HG02885 (cell line): Measurements from ENCODE around the gene KRT3.

ENCODE experiments used
- ATAC-seq: cut with Tn5 transposase; IDR thresholded peaks from one replicate; pipeline ENCODE4 v1.9.1; 2021; ENCODE audit warnings: mild to moderate bottlenecking; ENCODE audit not compliant: unreplicated experiment, poor library complexity

The KRT3 gene

GRCh38 chr12:52815161-52815560, 19.2 kb upstream of the KRT3 start:
- no peak for ATAC-seq

- no peak for ATAC-seq
These were observed 18.8 kb upstream of the KRT3 start for GRCh38 chr12:52814710-52815155.

GRCh38 chr12:52813885-52814709, 18.2 kb upstream of the KRT3 start, which contains the start of gene KRT4:
Gene KRT4, minus strand, starts transcription at chr12:52814116. Its CDS starts 58 bp downstream, at chr12:52814058.
- no peak for ATAC-seq

GRCh38 chr12:52813203-52813819, 17.4 kb upstream of the KRT3 start:
- ATAC-seq: no peak

- ATAC-seq: no peak
These were observed 16.8 kb upstream of the KRT3 start for GRCh38 chr12:52812749-52813148.

DNA sequence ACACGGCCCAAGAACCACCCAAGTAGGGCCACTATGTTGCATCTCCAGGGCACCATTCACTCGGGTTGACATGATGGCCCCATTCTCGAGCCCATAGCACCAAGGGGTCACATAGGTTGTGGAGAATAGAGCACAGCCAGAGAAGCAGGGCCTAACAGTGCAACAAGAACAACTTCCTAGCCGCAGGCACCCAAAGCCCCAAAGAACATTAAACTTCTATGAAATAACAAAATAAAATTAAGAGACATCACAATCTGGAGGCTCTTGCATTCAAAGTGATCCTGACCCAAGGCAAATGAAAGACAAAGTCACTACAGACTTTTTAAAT, 16.1 kb upstream of the KRT3 start:
- no peak for ATAC-seq

- ATAC-seq: no peak
These were observed 15.5 kb upstream of the KRT3 start for GRCh38 chr12:52811191-52812072.

DNA sequence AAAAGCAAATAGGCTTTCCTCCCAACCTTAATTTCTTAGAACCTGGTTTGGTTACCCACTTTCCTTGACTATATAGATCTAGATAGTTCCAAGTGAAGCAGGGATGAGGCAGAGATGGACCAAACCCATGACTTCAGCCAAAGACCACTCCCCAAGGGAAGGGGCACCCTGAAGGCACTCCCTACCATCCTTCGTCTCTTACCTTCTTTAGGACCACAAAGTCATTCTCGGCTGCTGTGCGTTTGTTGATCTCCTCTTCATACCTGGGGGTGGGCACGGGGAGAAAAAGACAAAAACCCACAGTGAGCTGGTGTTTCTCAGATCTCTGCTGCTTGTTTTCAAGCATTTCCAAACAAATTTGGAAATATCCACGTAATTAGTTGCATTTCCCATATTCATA, 14.6 kb upstream of the KRT3 start:
- no peak for ATAC-seq

DNA sequence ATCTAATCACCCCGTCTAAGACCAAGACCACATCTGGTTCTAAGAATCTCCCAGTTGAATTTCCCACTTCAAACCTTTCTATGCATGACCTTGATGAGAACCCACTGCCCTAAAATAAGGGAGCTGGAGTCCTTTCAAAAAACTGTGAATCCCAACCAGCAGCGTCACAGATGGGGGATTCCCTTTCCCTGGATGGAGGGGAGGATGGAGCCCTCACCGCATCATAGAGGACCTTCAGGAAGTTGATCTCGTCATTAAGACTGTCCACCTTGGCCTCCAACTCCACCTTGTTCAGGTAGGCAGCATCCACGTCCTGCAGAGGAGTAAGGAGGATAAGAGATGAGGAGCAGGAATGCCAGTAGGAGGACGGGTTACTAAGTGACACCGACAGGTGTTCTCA, 13.2 kb upstream of the KRT3 start:
- no peak for ATAC-seq

- no peak for ATAC-seq
These were observed 12.8 kb upstream of the KRT3 start for GRCh38 chr12:52808573-52809160.

DNA sequence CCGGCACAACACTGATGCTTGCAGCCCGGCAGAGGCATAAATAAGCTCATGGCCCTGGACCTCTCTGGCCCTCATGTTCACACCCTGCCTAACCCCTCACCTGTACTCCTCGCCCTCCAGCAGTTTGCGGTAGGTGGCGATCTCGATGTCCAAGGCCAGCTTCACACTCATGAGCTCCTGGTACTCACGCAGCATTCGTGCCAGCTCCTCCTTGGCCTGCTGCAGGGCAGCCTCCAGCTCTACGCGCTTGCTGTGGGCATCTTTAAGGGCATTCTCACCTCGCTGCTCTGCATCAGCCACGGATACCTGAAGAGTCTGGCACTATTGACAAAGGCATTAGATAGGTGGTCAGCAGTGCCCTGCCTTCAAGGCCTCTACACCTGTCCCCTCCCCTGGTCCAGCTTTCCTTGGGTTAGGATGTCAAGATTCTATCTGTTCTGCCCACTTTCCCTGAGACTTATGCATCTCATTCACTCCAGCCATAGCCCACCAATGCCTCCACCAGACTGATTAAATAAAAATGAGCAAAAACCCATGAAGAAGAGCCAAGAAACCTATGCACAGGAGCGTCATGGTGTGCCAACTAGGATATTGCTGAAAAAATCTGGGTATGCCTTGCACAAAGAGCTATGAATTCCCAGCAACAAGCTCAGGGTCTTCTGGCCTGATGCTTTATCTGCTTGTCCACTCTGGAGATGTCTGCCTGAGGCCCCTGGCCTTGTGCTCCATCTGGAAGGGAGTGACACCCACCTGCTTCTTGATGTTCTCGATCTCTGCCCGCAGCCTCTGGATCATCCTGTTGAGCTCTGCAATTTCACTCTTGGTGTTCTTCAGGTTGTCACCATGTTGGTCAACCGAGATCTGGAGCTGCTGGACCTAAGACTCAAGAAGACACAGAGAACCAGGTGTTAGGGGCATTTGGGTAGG, 11.9 kb upstream of the KRT3 start:
- ATAC-seq: no peak

GRCh38 chr12:52806821-52807543, 11.1 kb upstream of the KRT3 start:
- no peak for ATAC-seq

DNA sequence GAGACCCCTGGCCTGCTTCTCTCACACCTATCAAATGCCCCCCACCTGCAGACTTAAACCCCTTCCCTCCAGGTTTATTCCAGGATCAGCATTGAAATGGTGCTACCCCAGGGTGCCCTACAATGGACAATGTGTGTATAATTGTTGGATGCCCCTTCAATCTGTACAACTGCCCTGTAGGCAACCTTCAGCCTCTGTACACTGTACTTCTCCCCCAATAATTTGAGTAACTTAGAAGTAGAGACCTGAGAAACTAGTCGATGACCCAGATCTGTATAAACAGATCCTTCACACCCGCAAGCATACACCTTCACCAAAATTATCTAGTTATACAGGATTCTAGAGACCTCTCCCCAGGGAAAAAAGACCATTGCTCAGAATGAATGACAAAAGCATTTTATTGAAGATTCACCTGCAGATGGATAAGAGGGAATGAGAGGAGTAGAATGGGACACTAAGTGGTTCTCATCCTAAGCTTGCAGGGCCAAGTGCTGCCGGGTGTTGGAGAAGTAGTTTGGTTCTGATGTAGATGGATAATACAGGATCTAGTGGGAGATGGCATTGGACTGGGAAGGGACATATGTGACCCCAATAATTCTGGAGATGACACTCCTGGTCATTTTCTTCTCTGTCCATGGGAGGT, 10.4 kb upstream of the KRT3 start:
- ATAC-seq: no peak

- ATAC-seq: no peak
These were observed 9.8 kb upstream of the KRT3 start for GRCh38 chr12:52805739-52806138.

DNA sequence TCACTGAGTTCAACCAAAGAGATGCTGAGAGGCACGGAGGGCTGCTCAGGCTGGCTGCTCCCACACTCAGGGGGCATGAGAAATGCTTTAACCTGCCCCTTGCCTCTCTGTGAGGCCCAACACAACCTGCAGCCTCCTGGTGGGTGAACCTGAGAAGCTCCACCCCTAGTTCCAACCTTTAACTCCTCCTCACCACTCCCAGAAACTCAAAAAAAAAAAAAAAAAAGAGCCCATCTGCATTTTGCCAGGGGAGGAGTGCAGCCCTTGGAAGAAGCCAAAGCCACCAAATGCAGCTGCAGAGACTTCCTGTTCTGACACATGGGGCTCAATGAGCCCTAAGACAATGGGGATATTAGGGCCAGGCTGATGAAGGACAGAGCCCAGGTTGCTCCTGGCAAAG, 9.1 kb upstream of the KRT3 start:
- no peak for ATAC-seq

GRCh38 chr12:52802442-52802841, 6.5 kb upstream of the KRT3 start:
- no peak for ATAC-seq

DNA sequence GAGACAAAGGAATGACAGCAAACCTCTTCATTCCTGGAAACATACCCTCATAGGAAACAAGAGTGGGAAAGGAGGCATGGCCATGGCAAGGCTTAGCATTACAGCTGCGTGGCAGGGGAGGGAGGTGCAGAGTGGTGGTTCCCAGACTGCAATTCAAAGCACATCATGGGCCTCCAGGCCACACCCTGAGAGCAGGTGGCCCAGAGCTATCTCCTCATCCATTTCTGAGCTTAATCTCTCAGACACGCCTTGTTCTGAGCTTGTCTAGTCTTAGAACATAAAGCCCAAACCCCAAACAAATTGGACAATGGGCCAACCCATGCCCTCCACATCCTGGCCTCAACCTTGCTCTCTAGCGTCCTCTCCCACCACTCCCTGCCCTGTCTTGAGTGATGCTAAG, 5.9 kb upstream of the KRT3 start:
- no peak for ATAC-seq

DNA sequence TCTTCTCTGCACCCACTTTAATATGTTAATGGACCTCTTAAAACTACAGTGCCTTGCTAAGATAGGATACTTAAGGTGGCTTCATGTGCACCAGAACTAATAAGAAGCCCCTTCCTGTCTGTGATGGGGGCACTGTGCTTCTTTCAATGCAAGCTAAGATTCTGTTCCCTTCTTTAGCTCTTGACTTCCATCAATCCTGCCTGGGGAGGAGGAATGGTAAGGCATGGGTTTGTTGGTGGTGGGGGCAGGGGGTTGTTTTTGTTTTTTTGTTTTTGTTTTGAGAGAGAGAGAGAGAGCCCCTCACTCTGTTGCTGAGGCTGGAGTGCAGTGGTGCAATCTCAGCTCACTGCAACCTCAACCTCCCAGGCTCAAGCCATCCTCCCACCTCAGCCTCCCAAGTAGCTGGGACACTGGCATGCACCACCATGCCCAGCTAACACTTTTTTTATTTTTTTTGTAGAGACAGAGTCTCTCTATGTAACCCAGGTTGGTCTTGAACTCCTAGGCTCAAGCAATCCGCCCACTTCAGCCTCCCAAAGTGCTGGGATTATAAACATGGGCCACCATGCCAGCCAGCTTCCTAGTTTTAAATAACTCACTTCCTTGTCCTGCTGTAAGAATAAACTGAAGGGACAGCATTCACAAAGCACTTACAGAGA, 4.5 kb upstream of the KRT3 start:
- ATAC-seq: no peak
